ENCODE results near the gene ITPR1. TPM values are rescaled to one million over a fixed set of nuclear protein-coding genes. Genes with fewer than 3 reads are reported as not detected.
"Not testable (repeated sequence)": the region's sequence is repeated elsewhere in the genome, so short reads cannot be mapped to it uniquely, and the experiment has no call there.

ITPR1 gene
- total and polyA plus RNA-seq, 4 donors, result 9.3 to 43.7 (median 20.9) TPM

DNA sequence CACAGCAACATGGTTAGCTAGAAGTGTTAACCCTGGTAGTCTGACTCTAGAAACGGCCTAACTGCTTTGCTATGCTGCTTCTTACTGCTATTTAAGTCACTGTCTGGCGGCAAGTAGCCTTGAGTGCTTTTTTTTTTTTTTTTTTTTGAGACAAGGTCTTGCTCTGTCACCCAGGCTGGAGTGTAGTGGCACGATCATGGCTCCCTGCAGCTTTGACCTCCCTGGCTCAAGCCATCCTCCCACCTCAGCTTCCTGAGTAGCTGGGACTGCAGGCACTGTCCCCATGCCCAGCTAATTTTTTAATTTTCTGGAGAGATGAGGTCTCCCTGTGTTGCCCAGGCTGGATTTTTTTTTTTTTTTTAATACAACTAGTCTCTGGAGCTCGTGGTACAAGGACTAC is 93.2 kb downstream of the ITPR1 start:
- 100% methylated on average over 1 of the region's 4 CpGs for WGBS (ENCODE audit: insufficient coverage)
- Histone ChIP-seq H3K27ac (ENCODE audit: low read depth, low read length) (no peak overlapping the region), H3K4me3 (ENCODE audit: low read depth, low read length) (no peak overlapping the region), H3K36me3 (ENCODE audit: control insufficient read depth, insufficient read depth, low read length) (no peaks in the 10 kb centered on the region), H3K27me3 (ENCODE audit: control insufficient read depth, insufficient read depth, low read length) (no peaks in the 10 kb centered on the region), H3K4me1 (ENCODE audit: control insufficient read depth, insufficient read depth, low read length) (no peaks in the 10 kb centered on the region), H3K9me3 (ENCODE audit: control insufficient read depth, insufficient read depth, low read length) (no peaks in the 10 kb centered on the region)
- no peak for DNase-seq (ENCODE audit: low read depth in 4 of 6, low spot score in 6 of 6)

GRCh38 chr3:4587061-4587837 is 94.1 kb downstream of the ITPR1 start:
- Histone ChIP-seq H3K27me3 (ENCODE audit: control insufficient read depth, insufficient read depth, low read length) (no peaks in the 10 kb centered on the region), H3K4me1 (ENCODE audit: control insufficient read depth, insufficient read depth, low read length) (no peaks in the 10 kb centered on the region), H3K27ac (ENCODE audit: low read depth, low read length) (no peak overlapping the region), H3K4me3 (ENCODE audit: low read depth, low read length) (no peak overlapping the region), H3K9me3 (ENCODE audit: control insufficient read depth, insufficient read depth, low read length) (no peaks in the 10 kb centered on the region), H3K36me3 (ENCODE audit: control insufficient read depth, insufficient read depth, low read length) (no peaks in the 10 kb centered on the region)
- no peak for DNase-seq (ENCODE audit: low read depth in 4 of 6, low spot score in 6 of 6)
- 74% methylated on average over 7 of the region's 8 CpGs for WGBS (ENCODE audit: insufficient coverage)

GRCh38 chr3:4587838-4588105 is 94.6 kb downstream of the ITPR1 start:
- Histone ChIP-seq H3K4me1 (ENCODE audit: control insufficient read depth, insufficient read depth, low read length) (no peaks in the 10 kb centered on the region), H3K36me3 (ENCODE audit: control insufficient read depth, insufficient read depth, low read length) (no peaks in the 10 kb centered on the region), H3K9me3 (ENCODE audit: control insufficient read depth, insufficient read depth, low read length) (no peaks in the 10 kb centered on the region), H3K27me3 (ENCODE audit: control insufficient read depth, insufficient read depth, low read length) (no peaks in the 10 kb centered on the region), H3K27ac (ENCODE audit: low read depth, low read length) (no peak overlapping the region), H3K4me3 (ENCODE audit: low read depth, low read length) (no peak overlapping the region)
- DNase-seq (ENCODE audit: low read depth in 4 of 6, low spot score in 6 of 6), result no peak

DNA sequence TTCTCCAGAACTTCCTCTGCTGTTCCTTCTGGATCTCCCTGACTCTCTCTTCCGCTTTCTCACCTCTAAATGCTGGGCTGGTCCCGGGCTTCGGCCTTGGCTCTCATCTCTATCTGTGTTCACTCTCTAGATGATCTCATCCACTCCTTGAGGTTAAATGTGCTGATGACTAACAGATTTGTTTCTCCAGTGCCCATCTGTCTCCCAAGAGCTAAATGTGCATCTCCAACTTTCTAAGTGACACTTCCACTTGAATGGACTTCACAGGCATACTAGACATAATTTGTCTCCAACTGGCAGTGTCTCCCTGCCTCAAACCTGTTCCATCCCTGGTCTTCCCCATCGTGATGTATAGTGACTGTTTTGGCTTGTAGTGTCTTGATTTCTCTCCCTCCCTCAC is 95.3 kb downstream of the ITPR1 start:
- H3K36me3 ChIP-seq (ENCODE audit: control insufficient read depth, insufficient read depth, low read length), result no peaks in the 10 kb centered on the region
- no peaks in the 10 kb centered on the region for H3K27me3 ChIP-seq (ENCODE audit: control insufficient read depth, insufficient read depth, low read length)
- DNase-seq (ENCODE audit: low read depth in 4 of 6, low spot score in 6 of 6), result peak in 1 of 6 donors; percentile 65
- no peak overlapping the region for H3K4me3 ChIP-seq (ENCODE audit: low read depth, low read length)
- no peak overlapping the region for H3K27ac ChIP-seq (ENCODE audit: low read depth, low read length)
- 88% methylated on average over 1 of the region's 4 CpGs for WGBS (ENCODE audit: insufficient coverage)
- no peaks in the 10 kb centered on the region for H3K9me3 ChIP-seq (ENCODE audit: control insufficient read depth, insufficient read depth, low read length)
- no peaks in the 10 kb centered on the region for H3K4me1 ChIP-seq (ENCODE audit: control insufficient read depth, insufficient read depth, low read length)

GRCh38 chr3:4589475-4590097 is 96.4 kb downstream of the ITPR1 start:
- 85% methylated on average over 3 of the region's 4 CpGs for WGBS (ENCODE audit: insufficient coverage)
- H3K9me3 ChIP-seq (ENCODE audit: control insufficient read depth, insufficient read depth, low read length), result no peaks in the 10 kb centered on the region
- H3K27ac ChIP-seq (ENCODE audit: low read depth, low read length), result no peak overlapping the region
- no peaks in the 10 kb centered on the region for H3K27me3 ChIP-seq (ENCODE audit: control insufficient read depth, insufficient read depth, low read length)
- no peak overlapping the region for H3K4me3 ChIP-seq (ENCODE audit: low read depth, low read length)
- H3K36me3 ChIP-seq (ENCODE audit: control insufficient read depth, insufficient read depth, low read length), result no peaks in the 10 kb centered on the region
- DNase-seq (ENCODE audit: low read depth in 4 of 6, low spot score in 6 of 6), result no peak
- H3K4me1 ChIP-seq (ENCODE audit: control insufficient read depth, insufficient read depth, low read length), result no peaks in the 10 kb centered on the region

DNA sequence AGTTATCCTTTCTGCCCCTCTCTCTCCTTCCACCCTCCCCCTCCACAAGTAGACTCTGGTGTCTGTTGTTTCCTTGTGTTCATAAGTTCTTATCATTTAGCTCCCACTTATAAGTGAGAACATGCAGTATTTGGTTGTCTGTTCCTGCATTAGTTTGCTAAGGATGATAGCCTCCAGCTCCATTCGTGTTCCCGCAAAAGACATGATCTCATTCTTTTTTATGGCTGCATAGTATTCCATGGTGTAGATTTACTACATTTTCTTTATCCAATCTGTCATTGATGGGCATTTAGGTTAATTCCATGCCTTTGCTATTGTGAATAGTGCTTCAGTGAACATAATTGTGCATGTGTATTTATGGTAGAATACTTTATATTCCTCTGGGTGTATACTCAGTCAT is 97.7 kb downstream of the ITPR1 start:
- H3K27me3 ChIP-seq (ENCODE audit: control insufficient read depth, insufficient read depth, low read length); H3K9me3 ChIP-seq (ENCODE audit: control insufficient read depth, insufficient read depth, low read length); H3K4me3 ChIP-seq (ENCODE audit: low read depth, low read length); H3K4me1 ChIP-seq (ENCODE audit: control insufficient read depth, insufficient read depth, low read length); H3K27ac ChIP-seq (ENCODE audit: low read depth, low read length); DNase-seq (ENCODE audit: low read depth in 4 of 6, low spot score in 6 of 6); H3K36me3 ChIP-seq (ENCODE audit: control insufficient read depth, insufficient read depth, low read length): not testable (repeated sequence)
- no CpG with 5 or more reads among the region's 2 CpGs for WGBS (ENCODE audit: insufficient coverage)

DNA sequence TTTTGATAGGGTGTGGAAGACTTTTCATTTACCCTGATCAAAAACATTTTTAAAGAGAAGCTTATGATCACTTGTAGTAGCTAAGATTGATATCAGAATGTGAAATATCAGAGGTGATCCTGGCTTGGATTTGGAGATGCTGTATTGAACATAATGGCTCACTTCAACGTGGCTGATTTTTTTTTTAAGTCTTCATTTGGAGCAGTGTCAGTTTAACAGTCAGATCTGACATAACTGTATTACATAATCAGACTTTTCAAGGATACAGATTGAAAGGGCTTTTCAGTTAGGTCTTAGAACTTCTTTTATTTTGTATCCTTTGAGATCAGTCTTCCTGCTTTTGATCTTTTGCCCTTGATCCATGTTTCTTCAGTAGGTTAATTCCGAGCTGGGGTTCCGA is 98.5 kb downstream of the ITPR1 start:
- H3K4me3 ChIP-seq (ENCODE audit: low read depth, low read length), result no peak overlapping the region
- H3K36me3 ChIP-seq (ENCODE audit: control insufficient read depth, insufficient read depth, low read length), result no peaks in the 10 kb centered on the region
- no peak for DNase-seq (ENCODE audit: low read depth in 4 of 6, low spot score in 6 of 6)
- no peaks in the 10 kb centered on the region for H3K9me3 ChIP-seq (ENCODE audit: control insufficient read depth, insufficient read depth, low read length)
- no peaks in the 10 kb centered on the region for H3K4me1 ChIP-seq (ENCODE audit: control insufficient read depth, insufficient read depth, low read length)
- no peak overlapping the region for H3K27ac ChIP-seq (ENCODE audit: low read depth, low read length)
- no peaks in the 10 kb centered on the region for H3K27me3 ChIP-seq (ENCODE audit: control insufficient read depth, insufficient read depth, low read length)
- 80% methylated on average over 1 of the region's 3 CpGs for WGBS (ENCODE audit: insufficient coverage)

- WGBS (ENCODE audit: insufficient coverage), result no CpG with 5 or more reads among the region's 5 CpGs
- Histone ChIP-seq H3K9me3 (ENCODE audit: control insufficient read depth, insufficient read depth, low read length) (no peaks in the 10 kb centered on the region), H3K27ac (ENCODE audit: low read depth, low read length) (no peak overlapping the region), H3K4me1 (ENCODE audit: control insufficient read depth, insufficient read depth, low read length) (no peaks in the 10 kb centered on the region), H3K4me3 (ENCODE audit: low read depth, low read length) (no peak overlapping the region), H3K27me3 (ENCODE audit: control insufficient read depth, insufficient read depth, low read length) (no peaks in the 10 kb centered on the region), H3K36me3 (ENCODE audit: control insufficient read depth, insufficient read depth, low read length) (no peaks in the 10 kb centered on the region)
- DNase-seq (ENCODE audit: low read depth in 4 of 6, low spot score in 6 of 6), result no peak
These were observed 99.9 kb downstream of the ITPR1 start for GRCh38 chr3:4593014-4593413.

- no peaks in the 10 kb centered on the region for H3K36me3 ChIP-seq (ENCODE audit: control insufficient read depth, insufficient read depth, low read length)
- no peaks in the 10 kb centered on the region for H3K9me3 ChIP-seq (ENCODE audit: control insufficient read depth, insufficient read depth, low read length)
- 100% methylated on average over 2 of the region's 6 CpGs for WGBS (ENCODE audit: insufficient coverage)
These were observed 102.6 kb downstream of the ITPR1 start for GRCh38 chr3:4595710-4596113.

GRCh38 chr3:4596612-4597011 is 103.5 kb downstream of the ITPR1 start:
- H3K4me1 ChIP-seq (ENCODE audit: control insufficient read depth, insufficient read depth, low read length), result no peaks in the 10 kb centered on the region
- DNase-seq (ENCODE audit: low read depth in 4 of 6, low spot score in 6 of 6), result no peak
- WGBS (ENCODE audit: insufficient coverage), result 13% methylated on average over 2 of the region's 3 CpGs

More at GRCh38 chr3:4595710-4596113, 102.6 kb downstream of the ITPR1 start:
- H3K4me1 ChIP-seq (ENCODE audit: control insufficient read depth, insufficient read depth, low read length), result no peaks in the 10 kb centered on the region
- no peak overlapping the region for H3K27ac ChIP-seq (ENCODE audit: low read depth, low read length)
- no peaks in the 10 kb centered on the region for H3K27me3 ChIP-seq (ENCODE audit: control insufficient read depth, insufficient read depth, low read length)
- no peak overlapping the region for H3K4me3 ChIP-seq (ENCODE audit: low read depth, low read length)
- DNase-seq (ENCODE audit: low read depth in 4 of 6, low spot score in 6 of 6), result no peak

More at GRCh38 chr3:4596612-4597011, 103.5 kb downstream of the ITPR1 start:
- Histone ChIP-seq H3K27me3 (ENCODE audit: control insufficient read depth, insufficient read depth, low read length) (no peaks in the 10 kb centered on the region), H3K9me3 (ENCODE audit: control insufficient read depth, insufficient read depth, low read length) (no peaks in the 10 kb centered on the region), H3K36me3 (ENCODE audit: control insufficient read depth, insufficient read depth, low read length) (no peaks in the 10 kb centered on the region), H3K27ac (ENCODE audit: low read depth, low read length) (no peak overlapping the region), H3K4me3 (ENCODE audit: low read depth, low read length) (no peak overlapping the region)
